Measurements from ENCODE around the gene SLTM. TPM values are rescaled to one million over a fixed set of nuclear protein-coding genes. Genes with fewer than 3 reads are reported as not detected.
A peak's percentile ranks its signal among the peaks of the same experiment; 100 is the strongest.
"Not testable (repeated sequence)": the region's sequence is repeated elsewhere in the genome, so short reads cannot be mapped to it uniquely, and the experiment has no call there.

SLTM gene
- total RNA-seq, 2 experiments from 2014 or later = 103 to 129 TPM

- H3K4me3 ChIP-seq (ENCODE audit: low read depth, low read length, poor library complexity, severe bottlenecking) = no peak overlapping the region
- H3K4me1 ChIP-seq (ENCODE audit: insufficient read depth, low read length, poor library complexity, severe bottlenecking) = no peaks in the 10 kb centered on the region
- no peak overlapping the region for H2AFZ ChIP-seq (ENCODE audit: low read length)
- H3K36me3 ChIP-seq (ENCODE audit: insufficient read depth, low read length) = peaks cover 13% of the 10 kb centered on the region
- TF ChIP-seq EZH2phosphoT487 (IDR thresholded peaks at IDR 0.05; ENCODE audit: borderline replicate concordance, low read depth, low read length) (no peak), CTCF (conservative IDR thresholded peaks at IDR 0.05; ENCODE audit: low read length) (no peak)
- POLR2A ChIA-PET = no interaction called here
- CTCF ChIA-PET (ENCODE audit: unreplicated experiment) = no interaction called here
- TSS peak; percentile 10 for BruUV-seq (replicated peaks)
- intact Hi-C loops (cut with micrococcal nuclease; ENCODE audit: unreplicated experiment) = no loop called here
- no peaks in the 10 kb centered on the region for H3K79me2 ChIP-seq (ENCODE audit: insufficient read depth, low read depth, low read length)
- no peaks in the 10 kb centered on the region for H3K9me3 ChIP-seq (ENCODE audit: low read length)
- H4K20me1 ChIP-seq (ENCODE audit: insufficient read depth, low read length) = no peaks in the 10 kb centered on the region
- H3K9me2 ChIP-seq (ENCODE audit: insufficient read depth, low read length) = no peaks in the 10 kb centered on the region
- no peak overlapping the region for H3K4me2 ChIP-seq (ENCODE audit: low read length)
- H3K27ac ChIP-seq (ENCODE audit: low read depth, low read length, poor library complexity, severe bottlenecking) = no peak overlapping the region
- DNase-seq (ENCODE audit: low spot score) = no peak
Measured at GRCh38 chr15:58856086-58856485, 77.4 kb downstream of the SLTM start.

GRCh38 chr15:58854593-58854992 is 78.9 kb downstream of the SLTM start:
- TF ChIP-seq EZH2phosphoT487 (IDR thresholded peaks at IDR 0.05; ENCODE audit: borderline replicate concordance, low read depth, low read length) (no peak), CTCF (conservative IDR thresholded peaks at IDR 0.05; ENCODE audit: low read length) (no peak)
- no peaks in the 10 kb centered on the region for H4K20me1 ChIP-seq (ENCODE audit: insufficient read depth, low read length)
- H3K4me2 ChIP-seq (ENCODE audit: low read length) = no peak overlapping the region
- POLR2A ChIA-PET = interaction anchor here (0.6 kb wide), 1 partner anchor 47 kb away, joined by 6 read pairs; no protein-coding TSS in a partner anchor
- H3K27ac ChIP-seq (ENCODE audit: low read depth, low read length, poor library complexity, severe bottlenecking) = no peak overlapping the region
- H3K9me3 ChIP-seq (ENCODE audit: low read length) = no peaks in the 10 kb centered on the region
- intact Hi-C loops (cut with micrococcal nuclease; ENCODE audit: unreplicated experiment) = no loop called here
- no peaks in the 10 kb centered on the region for H3K79me2 ChIP-seq (ENCODE audit: insufficient read depth, low read depth, low read length)
- H2AFZ ChIP-seq (ENCODE audit: low read length) = no peak overlapping the region
- no peaks in the 10 kb centered on the region for H3K4me1 ChIP-seq (ENCODE audit: insufficient read depth, low read length, poor library complexity, severe bottlenecking)
- no peaks in the 10 kb centered on the region for H3K9me2 ChIP-seq (ENCODE audit: insufficient read depth, low read length)
- H3K36me3 ChIP-seq (ENCODE audit: insufficient read depth, low read length) = peaks cover 14% of the 10 kb centered on the region
- CTCF ChIA-PET (ENCODE audit: unreplicated experiment) = interaction anchor here (0.8 kb wide), 1 partner anchor 11 kb away, joined by 3 read pairs; no protein-coding TSS in a partner anchor
- H3K4me3 ChIP-seq (ENCODE audit: low read depth, low read length, poor library complexity, severe bottlenecking) = no peak overlapping the region
- no TSS peak for BruUV-seq (replicated peaks)
- DNase-seq (ENCODE audit: low spot score) = no peak

GRCh38 chr15:58852347-58852746 is 81.1 kb downstream of the SLTM start:
- ChIA-PET CTCF (ENCODE audit: unreplicated experiment) (no interaction called here), POLR2A (interaction anchor here (0.7 to 1.0 kb wide), 3 partner anchors 13 to 22 kb away, joined by 3 to 5 read pairs (median 3); no protein-coding TSS in a partner anchor)
- Histone ChIP-seq H3K4me3 (ENCODE audit: low read depth, low read length, poor library complexity, severe bottlenecking) (no peak overlapping the region), H3K79me2 (ENCODE audit: insufficient read depth, low read depth, low read length) (no peaks in the 10 kb centered on the region), H3K4me1 (ENCODE audit: insufficient read depth, low read length, poor library complexity, severe bottlenecking) (no peaks in the 10 kb centered on the region), H4K20me1 (ENCODE audit: insufficient read depth, low read length) (no peaks in the 10 kb centered on the region), H3K27ac (ENCODE audit: low read depth, low read length, poor library complexity, severe bottlenecking) (no peak overlapping the region), H3K4me2 (ENCODE audit: low read length) (no peak overlapping the region), H2AFZ (ENCODE audit: low read length) (no peak overlapping the region), H3K36me3 (ENCODE audit: insufficient read depth, low read length) (peaks cover 17% of the 10 kb centered on the region), H3K9me2 (ENCODE audit: insufficient read depth, low read length) (no peaks in the 10 kb centered on the region), H3K9me3 (ENCODE audit: low read length) (no peaks in the 10 kb centered on the region)
- peak; percentile 8 for DNase-seq (ENCODE audit: low spot score)
- no TSS peak for BruUV-seq (replicated peaks)
- TF ChIP-seq EZH2phosphoT487 (IDR thresholded peaks at IDR 0.05; ENCODE audit: borderline replicate concordance, low read depth, low read length) (no peak), CTCF (conservative IDR thresholded peaks at IDR 0.05; ENCODE audit: low read length) (peak; percentile 55)
- intact Hi-C loops (cut with micrococcal nuclease; ENCODE audit: unreplicated experiment) = no loop called here

GRCh38 chr15:58851205-58851604 is 82.3 kb downstream of the SLTM start:
- H3K9me3 ChIP-seq (ENCODE audit: low read length); H3K9me2 ChIP-seq (ENCODE audit: insufficient read depth, low read length); DNase-seq (ENCODE audit: low spot score); BruUV-seq (replicated peaks); POLR2A ChIA-PET; H4K20me1 ChIP-seq (ENCODE audit: insufficient read depth, low read length); H3K4me2 ChIP-seq (ENCODE audit: low read length); H3K4me1 ChIP-seq (ENCODE audit: insufficient read depth, low read length, poor library complexity, severe bottlenecking); H3K79me2 ChIP-seq (ENCODE audit: insufficient read depth, low read depth, low read length); intact Hi-C loops (cut with micrococcal nuclease; ENCODE audit: unreplicated experiment); H3K27ac ChIP-seq (ENCODE audit: low read depth, low read length, poor library complexity, severe bottlenecking); H2AFZ ChIP-seq (ENCODE audit: low read length); CTCF ChIA-PET (ENCODE audit: unreplicated experiment); H3K4me3 ChIP-seq (ENCODE audit: low read depth, low read length, poor library complexity, severe bottlenecking): not testable (repeated sequence)
- H3K36me3 ChIP-seq (ENCODE audit: insufficient read depth, low read length) = peaks cover 17% of the 10 kb centered on the region
